CD4-positive, alpha-beta T cell treated with Interleukin-6 for 4 hours (primary cell): ENCODE results near the gene LCA5L.

Experiments
- DNase-seq: peaks from one replicate; pipeline ENCODE4 v3.0.0-alpha.2; 2020; ENCODE audit warnings: mixed read lengths

The LCA5L gene

GRCh38 chr21:39445321-39446269 lies at the start of gene LCA5L:
Gene LCA5L (minus strand): TSS chr21:39445778. CDS start chr21:39428493, 17,285 bp downstream.
- DNase-seq: peak; percentile 92

DNA sequence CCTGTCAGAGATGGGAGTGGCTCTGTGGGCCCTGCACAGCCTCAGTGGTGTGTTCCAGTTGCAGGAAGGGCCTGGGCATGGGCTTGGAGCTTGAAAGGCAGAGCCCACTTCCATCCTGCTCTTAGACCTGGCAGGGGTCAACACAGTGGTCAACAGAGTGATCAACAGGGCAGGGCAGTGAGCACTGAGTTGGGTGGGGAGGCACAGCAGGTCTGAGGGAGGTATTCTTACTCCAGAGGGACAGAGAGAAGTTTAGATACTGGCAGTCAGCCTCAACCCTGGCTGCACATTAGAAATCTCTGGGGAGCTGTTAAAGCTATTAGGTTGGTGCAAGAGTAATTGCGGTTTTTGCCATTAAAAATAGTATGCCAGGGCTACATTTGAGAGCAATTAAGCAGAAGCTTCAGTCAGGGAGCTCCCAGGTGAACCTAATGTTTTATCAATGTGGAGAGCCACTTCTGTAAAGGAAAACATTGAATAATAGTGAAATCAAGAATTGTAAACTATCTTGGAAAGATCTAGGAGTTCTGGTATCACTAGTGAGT lies 43.9 kb upstream of the LCA5L start:
- DNase-seq: no peak

- DNase-seq: no peak
These were observed 39.2 kb upstream of the LCA5L start for GRCh38 chr21:39484711-39485276.

DNA sequence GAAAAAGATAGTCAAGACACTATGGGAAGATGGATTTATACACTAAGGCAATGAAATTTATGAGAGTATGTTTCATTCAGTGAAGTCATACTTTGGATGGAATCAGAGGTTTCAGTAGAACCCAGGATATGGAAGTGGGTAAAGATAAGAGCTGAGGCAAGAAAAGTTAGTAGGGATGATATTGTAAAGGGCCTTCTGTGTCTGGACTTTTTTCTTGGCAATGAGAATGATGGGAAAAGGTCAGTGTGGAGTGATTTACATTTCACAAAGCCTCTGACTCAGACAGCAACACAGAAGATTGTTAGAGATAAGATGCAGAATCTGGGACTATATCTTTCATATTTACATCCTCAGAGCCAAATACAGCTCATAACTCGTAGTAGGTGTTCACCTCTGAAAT lies 38.3 kb upstream of the LCA5L start:
- DNase-seq: no peak

- no peak for DNase-seq
These were observed 36.3 kb upstream of the LCA5L start for GRCh38 chr21:39481886-39482285.

- DNase-seq: no peak
These were observed 34.7 kb upstream of the LCA5L start for GRCh38 chr21:39480271-39480670.

- DNase-seq: no peak
These were observed 34.2 kb upstream of the LCA5L start for GRCh38 chr21:39479814-39480182.

DNA sequence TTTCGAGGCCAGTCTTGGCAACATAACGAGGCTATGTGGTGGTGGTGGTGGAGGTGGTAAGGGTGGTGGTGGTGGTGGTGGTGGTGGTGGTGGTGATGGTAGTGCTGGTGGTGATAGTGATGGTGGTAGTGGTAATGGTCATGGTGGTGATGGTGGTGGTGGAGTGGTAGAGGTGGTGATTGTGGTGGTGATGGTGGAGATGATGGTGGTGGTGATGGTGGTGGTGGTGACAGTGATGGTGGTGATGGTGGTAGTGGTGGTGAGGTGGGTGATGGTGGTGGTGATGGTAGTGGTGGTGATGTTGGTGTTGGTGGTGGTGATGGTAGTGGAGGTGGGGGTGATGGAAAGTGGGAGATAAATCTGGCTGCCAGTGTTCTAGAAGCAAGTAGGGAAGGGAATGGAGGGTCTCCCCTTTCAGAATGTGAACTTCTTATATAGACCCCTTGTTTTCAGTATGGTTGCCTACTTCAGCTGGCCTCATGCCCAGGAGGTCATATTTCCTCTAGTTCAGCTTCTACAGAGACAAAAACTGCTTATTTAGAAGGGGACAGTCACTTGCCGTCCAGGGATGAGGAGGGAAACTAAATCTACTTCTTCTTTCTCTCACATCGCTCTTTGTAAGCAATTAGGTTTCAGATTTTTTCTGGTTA lies 33.7 kb upstream of the LCA5L start:
- DNase-seq: no peak

GRCh38 chr21:39474611-39475010 lies 29.0 kb upstream of the LCA5L start:
- DNase-seq: no peak

- no peak for DNase-seq
These were observed 27.2 kb upstream of the LCA5L start for GRCh38 chr21:39472786-39473185.

- no peak for DNase-seq
These were observed 26.0 kb upstream of the LCA5L start for GRCh38 chr21:39471598-39471997.

DNA sequence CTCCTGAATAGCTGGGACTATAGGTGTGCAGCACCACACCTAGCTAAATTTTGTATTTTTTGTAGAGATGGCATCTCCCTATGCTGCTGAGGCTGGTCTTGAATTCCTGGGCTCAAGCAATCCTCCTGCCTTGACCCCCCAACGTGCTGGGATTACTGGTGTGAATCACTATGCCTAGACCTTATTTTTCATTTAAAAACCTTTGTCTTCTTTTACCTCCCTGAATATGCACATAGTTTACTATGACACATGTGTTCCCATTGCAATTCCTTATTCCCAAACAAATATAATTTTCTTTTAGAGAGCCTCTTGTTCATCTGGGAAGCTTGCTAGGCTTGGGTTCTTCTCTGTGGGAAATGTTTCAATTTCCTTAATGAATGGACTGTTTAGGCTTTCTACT lies 23.0 kb upstream of the LCA5L start:
- no peak for DNase-seq

DNA sequence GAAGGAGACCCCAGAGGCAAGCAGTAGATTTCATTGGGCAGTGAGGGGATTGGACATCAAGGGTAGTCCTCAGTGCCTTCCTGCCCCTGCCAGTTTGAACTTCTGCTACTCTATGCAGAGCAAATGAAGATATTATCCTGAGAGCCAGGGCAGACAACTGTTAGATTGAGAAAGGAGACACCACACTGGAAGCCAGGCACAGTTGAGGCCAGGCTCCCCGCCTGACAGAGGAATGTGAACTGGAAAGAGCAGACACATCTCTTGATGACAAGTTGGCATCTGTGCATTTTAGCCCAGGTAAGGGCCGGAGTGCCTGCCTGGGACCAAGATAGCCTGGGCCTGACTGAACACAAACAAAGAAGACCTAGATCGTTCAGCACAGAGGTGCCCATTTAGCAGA lies 22.2 kb upstream of the LCA5L start:
- no peak for DNase-seq

DNA sequence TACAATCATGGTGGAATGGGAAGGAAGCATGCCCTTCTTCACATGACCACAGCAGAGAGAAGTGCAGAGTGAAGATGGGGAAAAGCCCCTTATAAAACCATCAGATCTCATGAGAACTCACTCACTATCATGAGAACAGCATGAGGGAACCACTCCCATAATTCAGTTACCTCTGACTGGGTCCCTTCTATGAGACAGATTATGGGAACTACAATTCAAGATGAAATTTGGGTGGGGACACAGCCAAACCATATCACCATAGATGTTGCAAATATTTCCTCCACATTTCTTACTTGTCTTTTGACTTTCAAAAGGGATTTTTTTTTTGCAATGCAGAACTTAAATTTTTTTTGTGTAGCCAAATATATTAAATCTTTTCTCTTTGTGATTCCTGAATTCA lies 21.0 kb upstream of the LCA5L start:
- no peak for DNase-seq

DNA sequence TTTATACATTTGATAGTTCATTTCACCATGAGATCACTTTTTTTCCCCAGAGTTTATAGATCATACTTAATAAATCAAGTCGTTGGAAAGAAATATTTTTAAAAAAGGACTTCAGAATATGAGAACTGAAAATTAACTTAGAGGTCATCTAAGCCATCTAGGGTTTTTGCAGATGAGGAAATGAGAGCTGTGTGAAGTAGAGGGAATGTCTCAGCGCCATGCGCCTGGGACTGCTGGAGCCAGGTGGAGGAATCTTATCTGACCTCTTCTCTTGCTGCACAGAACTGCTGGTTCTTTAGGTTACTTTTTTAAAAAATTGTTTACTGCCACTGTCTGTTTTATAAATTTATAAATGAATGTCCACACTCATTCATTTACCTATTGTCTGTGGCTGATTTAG lies 17.7 kb upstream of the LCA5L start:
- DNase-seq: no peak

DNA sequence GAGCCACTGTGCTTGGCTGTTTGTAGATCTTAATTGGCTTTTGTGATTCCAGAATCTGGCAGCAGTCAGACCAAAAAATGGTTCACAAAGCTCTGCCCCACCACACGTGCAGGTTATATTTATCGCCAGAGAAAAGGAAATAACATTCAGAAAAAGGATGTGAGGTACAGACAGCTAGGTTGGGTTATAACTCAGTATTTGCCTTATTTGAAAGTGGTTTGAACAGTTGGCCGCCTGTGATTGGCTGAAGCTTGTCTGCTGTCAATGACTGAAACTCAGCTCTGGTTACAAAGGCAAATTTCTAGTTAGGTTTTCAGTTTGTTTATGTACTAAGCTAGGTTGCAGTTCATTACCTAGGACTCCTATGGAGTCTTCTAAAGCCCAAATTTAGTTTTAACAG lies 15.8 kb upstream of the LCA5L start:
- DNase-seq: no peak

- DNase-seq: no peak
These were observed 11.1 kb upstream of the LCA5L start for GRCh38 chr21:39456665-39457064.

DNA sequence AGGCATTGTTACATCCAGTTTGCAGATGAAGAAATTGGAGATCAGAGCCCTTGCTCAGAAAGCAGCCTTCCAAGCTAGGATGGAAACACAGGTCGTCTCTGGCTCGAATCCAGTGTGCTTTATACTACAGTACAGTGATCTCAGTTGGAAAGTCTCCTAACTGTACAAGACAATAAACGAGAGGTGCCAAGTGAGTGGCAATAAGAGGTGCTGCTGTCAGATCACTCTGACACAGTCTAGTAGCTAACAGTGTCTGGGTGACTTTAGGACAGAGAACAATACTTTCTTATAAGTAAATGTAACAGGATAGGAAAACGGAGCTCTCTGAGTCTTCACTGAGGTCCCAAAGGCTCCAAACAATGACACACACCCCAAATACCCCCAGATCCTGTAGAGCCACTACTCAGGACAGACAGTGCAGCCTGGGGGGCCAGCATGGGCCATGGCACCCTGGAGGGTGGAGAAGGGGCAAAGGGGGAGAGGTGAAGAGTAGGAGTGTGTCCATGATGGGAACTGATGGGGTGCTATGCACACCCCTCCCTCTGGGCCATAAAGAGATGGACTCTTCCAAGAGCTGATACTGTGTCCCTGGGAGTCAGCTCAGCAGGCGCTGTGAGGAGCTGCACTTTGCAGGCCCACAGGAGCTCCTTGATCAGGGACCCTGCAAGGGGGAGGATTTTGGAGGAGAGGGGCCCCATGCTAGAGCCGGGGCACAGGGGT lies 9.5 kb upstream of the LCA5L start:
- no peak for DNase-seq

DNA sequence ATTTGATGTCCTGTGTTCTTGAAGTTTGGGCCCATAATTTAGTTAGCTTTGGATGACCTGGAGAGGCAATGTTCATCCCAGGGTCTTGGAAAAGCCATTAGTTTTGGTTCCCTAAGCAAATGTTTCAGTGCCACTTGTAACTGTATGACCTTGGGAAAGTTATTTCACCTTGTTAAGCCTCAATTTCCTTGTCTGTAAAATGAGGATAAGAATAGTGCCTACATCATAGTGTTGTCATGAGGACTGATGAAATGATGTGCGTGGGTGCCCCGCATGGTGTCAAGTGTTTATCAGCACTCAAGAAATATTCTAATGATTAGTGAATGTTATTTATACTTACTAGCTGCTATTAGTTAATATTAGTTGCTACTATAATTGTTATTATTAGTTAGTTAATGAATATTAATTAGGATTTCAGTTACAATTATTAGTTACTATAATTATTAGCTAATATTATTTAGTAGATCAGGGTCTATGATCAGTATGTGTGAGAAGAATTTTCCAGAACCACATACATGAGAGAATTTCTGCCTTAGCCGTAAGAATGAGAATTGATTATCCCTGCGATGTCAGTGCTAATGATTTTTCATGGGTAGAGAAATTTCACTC lies 8.1 kb upstream of the LCA5L start:
- DNase-seq: no peak

GRCh38 chr21:39452970-39453342 lies 7.4 kb upstream of the LCA5L start:
- DNase-seq: no peak

GRCh38 chr21:39452207-39452969 lies 6.8 kb upstream of the LCA5L start:
- DNase-seq: no peak
